Activated CD4-positive, CD25-positive, alpha-beta regulatory T cell (primary cell): Measurements from ENCODE around the gene VAT1L.
"Not testable (repeated sequence)": the region's sequence is repeated elsewhere in the genome, so short reads cannot be mapped to it uniquely, and the experiment has no call there.

Source experiments
- DNase-seq, 4 experiments: peaks; one replicate each; lab custom pipeline; 2025; lab: John Stamatoyannopoulos, UW

Gene VAT1L

DNA sequence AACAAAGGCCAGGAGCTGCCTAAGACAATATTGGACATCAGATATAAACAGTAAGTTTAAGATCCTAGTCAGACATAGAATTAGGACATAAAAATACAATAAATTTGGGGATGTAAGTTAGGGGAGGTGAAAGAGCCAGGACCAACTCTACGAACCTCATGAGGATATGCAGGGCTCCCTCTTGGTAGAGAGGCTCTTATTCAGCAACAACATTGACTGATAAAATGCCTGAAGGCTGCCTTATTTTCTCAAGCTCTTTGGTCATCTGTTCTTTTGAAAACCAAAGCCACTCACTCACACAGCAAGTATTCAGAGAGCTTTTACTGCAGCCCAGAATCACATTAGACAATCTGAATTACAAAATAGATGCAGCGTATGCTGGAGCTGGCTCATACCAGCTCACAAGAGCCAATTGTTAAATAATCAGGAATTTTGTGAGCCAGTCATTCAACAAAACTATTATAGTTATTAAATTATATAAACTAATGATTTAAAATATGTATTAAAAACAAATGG lies 125.4 kb downstream of the VAT1L start:
- DNase-seq, result no peak

DNA sequence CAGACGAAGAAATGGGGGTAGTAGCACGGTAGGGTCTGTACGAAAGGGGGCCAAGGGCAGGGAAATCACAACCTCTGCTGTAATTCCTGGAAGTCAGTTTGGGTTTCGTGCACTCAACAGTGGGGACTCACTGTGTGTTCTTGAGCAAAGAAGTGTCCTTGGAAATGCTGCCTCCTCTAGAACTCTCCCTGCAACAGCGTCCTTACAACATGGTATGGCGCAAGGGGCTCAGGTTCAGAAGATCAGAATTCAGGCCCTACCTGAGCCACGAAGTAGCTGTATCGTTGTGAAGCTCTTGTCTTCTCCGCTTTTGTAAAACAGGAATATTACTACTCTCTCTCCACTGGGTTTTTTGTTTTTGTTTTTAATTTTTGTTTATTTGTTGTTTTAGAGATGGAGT lies 127.7 kb downstream of the VAT1L start:
- no peak for DNase-seq

DNA sequence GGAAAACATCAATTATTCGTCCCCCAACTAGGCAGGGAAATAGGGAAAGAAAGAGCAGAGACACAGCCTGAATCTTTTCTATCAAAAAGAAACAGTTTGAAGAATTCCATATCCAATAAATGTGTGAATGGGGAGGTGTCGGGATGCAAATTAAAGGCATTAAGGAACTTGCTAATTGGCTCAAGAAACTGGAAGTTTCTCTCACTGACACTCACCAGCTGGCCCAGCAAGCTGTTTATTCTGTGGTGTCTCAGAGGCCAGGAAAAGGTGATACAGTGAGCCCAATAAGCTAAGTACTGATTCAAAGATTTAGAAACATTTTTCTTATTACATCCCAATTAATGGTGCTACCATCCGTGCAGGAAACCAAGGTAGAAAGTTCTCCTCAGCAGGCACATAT lies 129.6 kb downstream of the VAT1L start:
- DNase-seq, result no peak

DNA sequence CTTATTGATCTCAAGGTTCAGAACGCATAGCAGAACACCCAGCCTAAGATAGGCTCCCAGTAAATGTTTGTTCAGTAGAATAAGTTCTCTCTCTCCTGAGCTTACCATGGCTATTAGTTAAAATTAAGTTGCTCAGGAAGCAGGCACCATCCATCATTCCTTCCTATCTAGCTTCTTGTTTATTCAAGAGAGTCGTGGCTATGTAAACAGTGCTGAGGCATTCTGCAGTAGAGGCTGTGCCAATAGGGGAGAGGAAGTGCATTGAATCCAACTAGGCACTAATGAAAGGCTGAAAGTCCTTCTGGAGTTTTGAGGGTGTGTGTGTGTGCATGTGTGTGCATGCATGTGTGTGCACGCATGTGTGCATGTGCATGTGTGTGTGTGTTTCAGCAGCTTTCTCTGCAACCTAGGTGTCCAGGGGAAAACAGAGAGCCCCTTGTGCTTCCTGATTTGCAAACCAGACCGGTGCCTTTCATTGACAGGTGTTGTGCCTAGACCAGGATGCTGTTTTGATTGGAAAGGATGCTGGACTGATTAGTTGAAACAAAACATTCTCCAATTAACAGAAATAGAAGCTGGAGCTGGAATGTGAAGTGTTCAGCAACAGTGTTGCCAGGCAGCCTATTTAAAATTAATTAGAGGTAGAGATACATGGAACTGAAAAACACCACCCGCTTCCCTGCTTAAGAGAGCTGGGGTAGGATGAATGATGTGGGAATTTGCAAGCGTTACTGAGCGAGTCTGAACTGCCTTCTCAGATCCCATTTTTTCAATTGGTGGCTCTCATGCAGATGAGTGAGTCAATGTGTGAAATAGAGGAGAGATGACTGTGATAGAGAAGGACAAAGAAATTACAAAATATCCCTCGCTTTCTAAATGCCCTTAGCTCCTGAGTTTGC lies 130.7 kb downstream of the VAT1L start:
- no peak for DNase-seq

DNA sequence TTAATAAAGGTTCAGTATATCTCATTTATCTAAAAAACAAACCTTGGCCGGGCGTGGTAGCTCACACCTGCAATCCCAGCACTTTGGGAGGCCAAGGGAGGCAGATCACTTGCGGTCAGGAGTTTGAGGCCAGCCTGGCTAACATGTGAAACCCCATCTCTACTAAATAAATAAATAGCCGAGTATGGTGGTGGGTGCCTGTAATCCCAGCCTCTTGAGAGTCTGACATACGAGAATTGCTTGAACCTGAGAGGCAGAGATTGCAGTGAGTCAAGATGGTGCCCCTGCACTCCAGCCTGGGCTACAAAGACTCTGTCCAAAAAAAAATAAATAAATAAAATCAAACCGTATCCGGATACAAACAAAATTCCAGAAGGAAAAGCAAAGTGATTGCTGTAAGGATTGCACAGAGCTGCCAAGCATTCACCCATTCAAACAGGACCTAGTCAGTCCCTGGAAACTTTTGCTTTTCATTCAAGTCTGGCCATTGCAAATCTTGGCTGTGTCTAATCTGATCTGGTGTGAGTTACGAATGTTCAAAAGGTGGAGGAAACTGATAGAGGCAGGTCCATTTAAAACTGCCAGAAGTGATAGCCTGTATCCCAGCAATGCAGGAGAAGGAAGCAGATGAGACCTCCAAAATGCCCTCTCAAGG lies 131.5 kb downstream of the VAT1L start:
- no peak for DNase-seq

DNA sequence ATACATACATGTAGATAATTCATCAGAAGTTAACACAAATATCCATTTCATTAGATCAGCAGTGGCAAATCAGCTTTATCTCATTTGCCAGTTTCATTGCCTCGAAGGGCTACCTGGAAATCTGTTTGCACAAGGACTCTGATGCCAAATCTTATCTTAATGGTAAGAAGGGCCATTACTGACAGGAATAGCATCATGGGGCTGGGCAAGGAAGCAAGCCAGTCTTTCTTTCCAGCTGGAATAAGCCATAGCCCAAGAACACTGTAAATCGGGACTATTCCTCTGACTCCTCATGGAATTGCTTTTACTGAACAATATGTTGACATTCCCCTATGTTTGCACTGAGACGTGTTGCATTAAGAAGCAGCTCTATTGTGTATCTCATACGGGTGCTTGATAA lies 132.6 kb downstream of the VAT1L start:
- no peak for DNase-seq

DNA sequence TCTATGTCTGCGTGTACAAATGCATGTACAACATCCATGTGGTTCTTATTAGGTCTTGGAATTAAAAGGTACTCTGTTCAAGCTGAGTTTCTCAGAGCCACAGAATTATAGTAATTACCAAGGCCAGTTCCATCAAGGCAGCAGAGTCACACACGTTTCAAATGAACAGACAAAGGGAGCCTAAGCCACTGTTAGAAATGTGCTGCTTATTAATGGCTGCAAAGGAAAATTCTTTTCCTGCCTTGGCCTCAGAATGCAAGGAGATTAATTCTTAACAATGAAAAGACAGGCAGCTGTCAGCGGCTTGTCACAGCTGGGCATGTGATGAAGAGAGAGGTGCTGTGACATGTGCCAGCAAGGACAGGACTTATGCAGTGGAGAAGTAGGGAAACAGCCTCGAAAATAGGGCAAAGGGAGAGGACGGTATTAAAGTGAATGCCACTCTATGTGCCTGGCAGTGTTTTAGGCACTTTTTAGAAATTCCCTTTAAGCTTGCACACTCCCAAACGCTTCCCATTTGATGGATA lies 133.9 kb downstream of the VAT1L start:
- no peak for DNase-seq

DNA sequence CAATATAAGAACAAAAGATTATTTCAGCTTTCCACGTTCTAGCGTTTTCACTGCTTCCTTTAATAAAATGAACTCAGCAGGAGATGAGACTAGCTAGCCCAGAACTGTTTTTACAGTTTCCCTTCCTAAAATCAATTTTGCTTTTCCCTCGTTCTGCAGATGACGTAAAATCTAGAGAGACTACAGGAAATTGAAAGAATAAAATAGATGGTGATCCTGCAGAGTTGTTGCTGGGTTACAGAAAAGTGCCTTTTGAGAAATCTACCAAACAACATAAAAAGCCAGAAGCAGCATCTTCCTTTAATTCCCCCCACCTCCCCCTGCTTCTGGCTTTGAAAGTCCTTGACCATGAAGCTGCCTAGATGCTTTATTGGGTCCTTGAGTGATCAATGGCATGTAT lies 137.2 kb downstream of the VAT1L start:
- no peak for DNase-seq

DNA sequence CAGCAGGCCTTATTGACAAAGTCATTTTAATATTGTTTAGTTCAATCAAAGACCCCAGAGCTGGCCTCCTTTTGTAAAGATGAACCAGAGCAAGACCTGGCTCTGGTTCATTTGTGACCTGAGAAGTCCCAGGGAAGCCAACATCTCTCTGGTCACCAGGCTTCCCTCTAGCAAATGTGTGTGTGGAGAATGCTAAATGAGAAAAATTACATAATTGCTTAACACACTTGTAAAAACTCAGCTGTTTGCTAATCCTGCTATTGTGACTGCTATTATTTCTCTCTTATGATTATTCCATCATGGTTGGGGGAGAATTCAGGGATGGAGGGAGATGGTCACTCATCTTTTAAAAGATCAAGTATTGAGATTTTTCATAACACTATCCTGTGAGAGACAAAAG lies 139.7 kb downstream of the VAT1L start:
- no peak for DNase-seq

DNA sequence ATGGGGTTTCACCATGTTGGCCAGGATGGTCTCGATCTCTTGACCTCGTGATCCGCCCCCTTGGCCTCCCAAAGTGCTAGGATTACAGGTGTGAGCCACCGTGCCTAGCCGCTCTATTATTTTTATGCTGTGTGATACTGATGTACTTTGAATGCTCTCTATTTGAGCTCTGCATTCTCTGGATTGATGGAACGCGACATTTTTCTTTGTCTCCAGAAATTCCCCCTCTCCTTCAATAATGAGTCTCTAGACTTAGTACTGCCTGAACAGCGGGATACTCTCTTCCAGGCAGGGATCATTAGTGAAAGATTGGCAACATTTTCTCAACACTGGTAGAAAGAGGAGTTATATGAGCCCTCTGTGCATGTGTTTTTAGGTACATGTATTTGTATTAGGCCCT lies 140.6 kb downstream of the VAT1L start:
- no peak for DNase-seq

DNA sequence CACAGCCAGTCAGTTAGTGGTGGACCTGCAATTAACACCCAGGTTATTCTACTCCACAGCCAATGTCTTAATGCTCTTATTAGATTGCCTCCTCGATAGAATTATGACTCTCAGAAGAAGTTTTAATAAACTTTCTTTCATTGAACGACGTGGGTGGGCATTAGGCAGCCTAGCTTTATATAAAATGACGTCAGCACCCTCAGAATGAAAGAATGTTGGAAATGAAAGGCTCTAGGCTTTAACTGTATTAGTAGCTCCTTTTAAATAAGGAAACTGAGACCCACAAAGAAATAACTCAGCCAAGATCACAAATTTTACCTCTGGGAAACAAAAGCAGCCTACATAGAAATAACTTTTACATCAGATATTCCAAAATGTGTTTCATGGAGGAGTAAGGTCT lies 142.7 kb downstream of the VAT1L start:
- no peak for DNase-seq

DNA sequence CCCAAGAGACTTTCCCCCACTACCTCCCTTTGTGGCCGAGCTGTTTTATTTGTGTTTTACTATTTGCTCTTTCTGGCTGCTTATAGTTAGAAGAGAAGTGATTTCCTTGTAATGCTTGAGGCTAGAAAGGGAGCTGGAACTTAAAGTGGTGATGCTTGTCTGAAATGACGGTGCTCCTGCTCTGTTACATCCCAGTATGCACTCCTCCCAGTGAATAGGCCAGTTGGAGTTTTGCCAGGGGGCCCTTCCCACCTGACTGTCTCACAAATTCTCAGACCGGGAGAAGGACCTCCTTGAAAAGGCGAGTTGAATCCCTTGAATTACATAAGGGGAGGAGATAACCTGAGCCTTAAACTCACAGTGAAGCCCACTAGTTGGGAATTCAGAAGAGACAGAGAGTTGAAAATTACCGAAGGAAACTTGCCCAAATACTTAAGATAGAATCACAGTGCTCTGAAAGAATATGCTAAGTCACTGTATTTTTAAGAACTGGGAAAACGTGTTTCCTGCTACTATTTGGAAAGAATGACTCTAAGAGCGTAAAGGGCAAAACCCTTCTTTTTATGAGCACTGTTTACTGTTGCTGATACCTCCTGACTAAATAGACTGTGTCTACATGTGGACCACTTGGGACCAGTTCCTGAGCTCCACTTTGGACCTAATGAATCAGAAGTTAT lies 149.2 kb downstream of the VAT1L start:
- DNase-seq, result no peak

DNA sequence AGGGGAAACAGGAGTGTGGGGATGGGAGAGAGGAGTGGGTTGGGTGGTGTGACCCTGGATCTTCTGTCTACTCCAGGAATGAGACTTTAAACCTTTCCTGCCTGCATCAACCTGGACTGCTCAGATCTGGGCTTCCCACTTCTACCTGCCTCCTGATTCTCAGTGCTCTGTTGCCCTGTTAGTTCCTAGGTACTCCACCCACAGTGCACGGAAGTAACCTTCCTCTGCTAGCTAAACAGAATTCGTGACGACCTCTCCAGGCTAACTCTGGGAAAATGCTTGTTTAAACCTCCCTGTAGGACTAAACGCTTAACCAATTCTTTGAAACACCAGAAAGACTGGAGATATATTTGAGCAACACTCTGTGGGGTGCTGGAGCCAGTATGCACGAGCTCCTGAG lies 150.5 kb downstream of the VAT1L start:
- DNase-seq, result no peak

DNA sequence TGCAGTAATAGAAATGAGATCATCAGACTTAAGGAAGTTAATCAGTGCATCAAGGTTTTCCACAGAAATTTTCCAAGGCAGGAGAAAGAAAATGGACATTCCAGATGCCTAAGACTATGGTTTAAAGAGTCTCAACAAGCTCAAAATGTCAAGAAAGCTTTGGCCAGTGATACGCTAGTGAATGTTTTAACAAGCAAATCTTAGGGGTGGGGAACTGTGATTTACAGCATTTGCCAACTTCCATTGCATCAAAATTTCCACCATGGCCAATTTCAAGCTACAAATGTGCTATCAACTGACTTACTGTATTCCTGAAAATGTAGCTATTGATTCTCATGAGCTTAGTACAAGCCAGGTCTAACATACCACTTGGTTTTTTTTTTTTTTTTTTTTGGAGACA lies 151.6 kb downstream of the VAT1L start:
- no peak for DNase-seq

DNA sequence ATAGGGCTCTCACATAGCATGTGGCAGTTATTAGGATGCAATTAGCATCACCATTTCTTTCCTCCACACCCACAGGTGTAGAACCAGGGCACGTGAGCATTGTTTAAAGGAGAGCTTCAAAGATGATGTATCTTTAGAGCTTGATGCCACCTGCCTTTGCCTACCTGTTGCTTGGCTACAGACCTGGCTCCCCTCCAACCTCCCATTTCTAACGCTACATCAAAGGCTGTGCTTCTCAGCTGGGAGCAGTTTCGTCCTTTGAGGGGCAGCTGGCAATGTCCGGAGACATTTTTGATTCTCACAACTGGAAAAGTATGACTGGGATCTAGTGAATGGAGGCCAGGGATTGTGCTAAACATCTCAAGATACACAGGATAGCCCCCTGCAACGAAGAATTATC lies 155.4 kb downstream of the VAT1L start:
- no peak for DNase-seq

DNA sequence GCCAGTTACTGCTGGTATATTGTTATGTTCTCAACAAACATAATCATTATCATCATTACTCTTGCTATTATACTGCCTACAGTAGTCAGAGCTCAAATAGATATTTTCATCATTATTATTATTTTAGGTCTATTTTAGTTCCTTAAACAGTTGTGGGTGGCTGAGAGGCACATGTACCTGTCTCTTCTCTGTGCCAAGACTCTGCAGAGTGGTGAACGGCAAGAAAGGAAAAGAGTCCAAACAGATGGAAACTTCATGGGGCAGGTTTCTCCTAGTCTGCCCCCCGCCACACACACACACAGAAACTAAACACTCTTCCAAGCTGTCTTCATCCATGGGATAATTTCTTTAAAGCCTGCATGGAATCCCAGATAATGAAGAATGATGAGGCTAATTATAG lies 156.3 kb downstream of the VAT1L start:
- DNase-seq, result no peak

DNA sequence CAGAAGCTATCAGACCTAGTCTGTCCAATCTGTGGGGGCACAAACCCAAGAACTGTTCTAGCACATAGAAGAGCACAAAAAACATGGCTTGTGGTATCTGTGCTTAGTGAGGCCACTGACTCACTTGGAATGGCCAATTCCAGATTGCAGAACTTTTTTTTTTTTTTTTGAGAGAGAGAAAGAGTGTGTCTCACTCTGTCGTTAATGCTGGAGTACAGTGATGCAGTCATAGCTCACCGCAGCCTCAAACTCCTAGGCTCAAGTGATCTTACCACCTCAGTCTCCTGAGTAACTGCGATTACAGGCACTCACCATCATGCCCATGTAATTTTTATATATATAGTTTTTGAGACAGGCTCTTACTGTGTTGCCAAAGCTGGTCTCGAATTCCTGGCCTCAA lies 156.8 kb downstream of the VAT1L start:
- DNase-seq, result no peak

DNA sequence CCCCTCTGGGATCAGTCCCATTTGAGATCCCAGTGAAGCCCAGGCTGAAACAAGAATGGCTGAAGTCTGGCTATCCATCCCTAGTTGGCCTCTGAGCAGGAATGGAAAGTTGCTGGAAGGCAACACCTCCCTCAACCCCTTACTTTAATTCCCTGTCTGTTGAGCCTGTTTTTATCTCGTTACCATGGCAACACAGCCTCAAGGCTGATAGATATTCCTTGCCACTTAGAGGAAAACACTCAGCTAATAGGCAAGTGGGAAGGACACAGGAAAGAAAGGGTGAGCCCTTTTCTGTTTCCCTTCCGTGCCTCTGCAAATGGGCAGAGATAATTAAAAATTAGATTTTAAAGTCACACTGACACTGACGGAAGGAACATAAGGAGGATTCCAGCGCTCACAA lies 158.5 kb downstream of the VAT1L start:
- no peak for DNase-seq

DNA sequence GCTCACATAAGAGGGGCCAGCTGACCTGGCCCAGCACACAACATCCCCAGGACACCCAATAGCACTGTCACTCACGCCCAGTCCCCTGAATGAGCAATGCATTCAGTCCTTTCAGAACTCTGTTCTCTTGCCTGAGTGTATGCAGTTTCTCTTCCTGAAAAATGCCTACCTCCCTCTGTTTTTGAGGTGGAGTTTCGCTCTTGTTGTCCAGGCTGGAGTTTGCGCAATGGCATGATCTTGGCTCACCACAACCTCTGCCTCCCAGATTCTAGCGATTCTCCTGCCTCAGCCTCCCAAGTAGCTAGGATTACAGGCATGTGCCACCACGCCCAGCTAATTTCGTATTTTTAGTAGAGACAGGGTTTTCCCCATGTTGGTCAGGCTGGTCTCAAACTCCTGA lies 159.2 kb downstream of the VAT1L start:
- not testable (repeated sequence) for DNase-seq

DNA sequence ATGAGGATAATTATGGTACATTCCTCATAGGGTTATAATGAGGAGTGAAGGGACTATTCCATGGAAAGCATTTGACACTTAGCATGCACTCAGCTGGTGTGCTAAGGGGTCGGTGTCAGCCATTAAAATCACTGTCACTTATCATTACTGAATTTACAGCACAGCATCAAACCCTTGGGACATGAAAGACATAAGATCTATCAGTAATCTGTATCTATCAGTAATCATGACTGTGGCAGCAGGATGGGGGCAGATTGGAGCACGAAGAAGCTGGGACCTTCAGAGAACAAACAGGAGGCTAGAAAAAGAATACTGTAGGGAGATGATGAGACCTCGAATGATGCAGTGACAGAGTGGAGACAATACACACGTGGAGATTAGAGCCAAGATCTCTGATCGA lies 160.5 kb downstream of the VAT1L start:
- no peak for DNase-seq

DNA sequence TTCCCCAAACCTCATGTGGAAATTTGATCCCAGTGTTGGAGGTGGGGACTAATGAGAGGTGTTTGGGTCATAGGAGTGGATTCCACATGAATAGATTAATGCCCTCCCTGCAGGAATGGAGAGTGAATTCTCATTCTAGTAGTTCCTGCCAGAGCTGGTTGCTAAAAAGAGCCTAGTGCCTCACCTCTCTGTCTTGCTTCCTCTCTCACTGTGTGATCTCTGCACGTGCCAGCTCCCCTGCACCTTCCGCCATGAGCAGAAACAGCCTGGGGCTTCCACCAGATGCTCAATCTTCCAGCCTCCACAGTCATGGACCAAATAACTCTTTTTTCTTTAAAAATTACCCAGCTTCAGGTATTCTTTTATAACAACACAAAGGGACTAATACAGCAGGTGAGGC lies 161.1 kb downstream of the VAT1L start:
- no peak for DNase-seq

DNA sequence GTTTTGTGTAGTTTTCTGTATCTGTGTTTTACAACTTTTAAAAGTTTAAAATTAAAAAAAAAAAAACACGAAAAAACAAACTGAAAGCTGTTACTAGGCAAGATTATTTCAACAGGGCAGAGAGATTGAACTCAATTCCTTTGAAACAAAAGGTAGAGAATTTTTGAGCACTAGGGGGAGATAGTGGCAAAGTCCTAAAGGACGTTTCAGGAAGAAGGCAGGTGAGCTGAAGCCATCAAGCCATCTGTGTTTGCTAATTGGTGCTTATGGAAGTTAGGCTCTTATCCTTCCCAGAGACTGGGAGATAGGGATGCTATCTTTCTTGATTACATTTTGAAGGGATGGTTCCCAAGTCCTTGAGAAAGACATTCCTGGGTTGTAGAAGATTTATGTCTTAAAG lies 163.4 kb downstream of the VAT1L start:
- DNase-seq, result no peak

DNA sequence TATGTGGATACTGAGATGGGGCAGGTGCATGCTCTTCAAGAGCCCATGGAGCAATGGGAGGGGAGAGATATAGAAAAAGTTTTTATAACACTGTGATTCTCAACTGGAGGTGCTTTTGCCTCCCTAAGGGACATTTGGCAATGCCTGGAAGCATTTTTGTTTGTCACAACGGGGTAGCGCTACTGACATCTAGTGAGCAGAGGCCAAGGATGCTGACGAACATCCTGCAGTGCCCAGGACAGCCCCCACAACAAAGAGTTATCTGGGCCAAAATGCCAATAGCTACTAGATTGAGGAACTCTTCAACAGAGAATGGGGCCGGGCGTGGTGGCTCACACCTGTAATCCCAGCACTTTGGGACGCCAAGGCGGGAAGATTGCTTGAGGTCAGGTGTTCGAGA lies 166.8 kb downstream of the VAT1L start:
- no peak for DNase-seq
